HepG2 (cell line): ENCODE measurements around the gene DPM2. TPM values are rescaled to one million over a fixed set of nuclear protein-coding genes. Genes with fewer than 3 reads are reported as not detected.
A peak's percentile ranks its signal among the peaks of the same experiment; 100 is the strongest.

Experiments used
- AHR ChIP-seq: IDR thresholded peaks from 2 replicates; pipeline ENCODE4 v1.6.1; 2018; ENCODE audit warnings: missing genetic modification reagents, missing compliant biosample characterization
- ATF7 ChIP-seq, 2 experiments: fragments of 450-650 bp in 1 of 2; sonication (generic) in 1 of 2; formaldehyde crosslinking in 1 of 2; IDR thresholded peaks; 2 replicates each; pipeline versions ENCODE4 v1.4.0 to v1.6.1; 2016 to 2020; ENCODE audit warnings: antibody characterized with exemption in 1 of 2, mild to moderate bottlenecking in 1 of 2, missing genetic modification reagents in 1 of 2
- BORCS8-MEF2B ChIP-seq: sonication (generic); formaldehyde crosslinking; IDR thresholded peaks from 2 replicates; pipeline ENCODE4 v1.8.0; 2022; ENCODE audit warnings: mild to moderate bottlenecking, missing genetic modification reagents
- CCAR2 ChIP-seq: fragments of 200-400 bp; formaldehyde crosslinking; optimal IDR thresholded peaks from 2 replicates; pipeline ENCODE3; 2018; ENCODE audit warnings: low read depth, mild to moderate bottlenecking, low read length, moderate library complexity
- ELF1 ChIP-seq: sonication (generic); formaldehyde crosslinking; IDR thresholded peaks from 2 replicates; pipeline ENCODE4 v1.4.0; 2020; ENCODE audit warnings: missing genetic modification reagents
- EZH2 ChIP-seq: conservative IDR thresholded peaks from 2 replicates; pipeline ENCODE4 v1.6.1; 2012; ENCODE audit warnings: mild to moderate bottlenecking, low read depth, low read length, moderate library complexity
- FOXO1 ChIP-seq: sonication (generic); formaldehyde crosslinking; IDR thresholded peaks from 2 replicates; pipeline ENCODE4 v1.4.0; 2020; ENCODE audit warnings: missing genetic modification reagents
- GABPB1 ChIP-seq: IDR thresholded peaks from 2 replicates; pipeline ENCODE4 v1.6.1; 2016; ENCODE audit warnings: mild to moderate bottlenecking, missing genetic modification reagents, moderate library complexity, missing compliant biosample characterization
- NR2F1 ChIP-seq, 2 experiments: fragments of 450-650 bp in 1 of 2; formaldehyde crosslinking in 1 of 2; IDR thresholded peaks; 2 replicates each; pipeline versions ENCODE4 v1.5.0 to v1.6.1; 2016 to 2020; ENCODE audit warnings: mild to moderate bottlenecking in 1 of 2, missing compliant biosample characterization in 1 of 2, missing genetic modification reagents in 1 of 2, moderate library complexity in 1 of 2
- PAXIP1 ChIP-seq: sonication (generic); formaldehyde crosslinking; conservative IDR thresholded peaks from 2 replicates; pipeline ENCODE4 v1.4.0; 2020; ENCODE audit warnings: mild to moderate bottlenecking, missing genetic modification reagents, moderate library complexity
- SMARCC2 ChIP-seq: fragments of 450-650 bp; IDR thresholded peaks from 2 replicates; pipeline ENCODE4 v1.6.1; 2017; ENCODE audit warnings: antibody characterized with exemption, mild to moderate bottlenecking
- TCF7L2 ChIP-seq: IDR thresholded peaks from 2 replicates; pipeline ENCODE4 v1.6.1; 2011; ENCODE audit warnings: mild to moderate bottlenecking, low read depth, low read length, moderate library complexity
- TFDP1 ChIP-seq: IDR thresholded peaks from 2 replicates; pipeline ENCODE4 v1.6.1; 2016; ENCODE audit warnings: missing compliant biosample characterization, missing genetic modification reagents, borderline replicate concordance
- TOPORS ChIP-seq: sonication (generic); formaldehyde crosslinking; IDR thresholded peaks from 2 replicates; pipeline ENCODE4 v1.8.0; 2023; ENCODE audit warnings: mild to moderate bottlenecking, missing genetic modification reagents
- UBTF ChIP-seq: sonication (generic); formaldehyde crosslinking; IDR thresholded peaks from 2 replicates; pipeline ENCODE4 v1.4.0; 2020; ENCODE audit warnings: mild to moderate bottlenecking, missing genetic modification reagents
- ZBTB44 ChIP-seq: sonication (generic); formaldehyde crosslinking; IDR thresholded peaks from 2 replicates; pipeline ENCODE4 v1.4.0; 2020; ENCODE audit warnings: missing genetic modification reagents
- ZNF274 ChIP-seq: sonication (generic); formaldehyde crosslinking; IDR thresholded peaks from 2 replicates; pipeline ENCODE4 v1.5.1; 2020; ENCODE audit warnings: mild to moderate bottlenecking, missing genetic modification reagents
- ZNF354B ChIP-seq: sonication (generic); formaldehyde crosslinking; IDR thresholded peaks from 2 replicates; pipeline ENCODE4 v1.8.0; 2022; ENCODE audit warnings: mild to moderate bottlenecking, missing genetic modification reagents
- ZNF841 ChIP-seq: sonication (generic); formaldehyde crosslinking; IDR thresholded peaks from 2 replicates; pipeline ENCODE4 v1.8.1; 2023; ENCODE audit warnings: missing genetic modification reagents, borderline replicate concordance
- ZSCAN21 ChIP-seq: sonication (generic); formaldehyde crosslinking; IDR thresholded peaks from 2 replicates; pipeline ENCODE4 v1.8.0; 2022; ENCODE audit warnings: mild to moderate bottlenecking, missing genetic modification reagents, moderate library complexity, borderline replicate concordance
- polyA plus RNA-seq, 8 experiments: library from polyadenylated mRNA; depleted of rRNA in 3 of 8; stranded (reverse) in 7 of 8; unstranded in 1 of 8; fragments of >200 nt; fragmentation: Illumina TruSeq in 4 of 8; extraction: Trizol in 4 of 8; gene quantifications; 2 replicates each; pipeline versions ENCODE4 v1.2.1 to v1.2.3, GENCODE V29; 2011 to 2016; ENCODE audit warnings: low read depth in 4 of 8, missing spikeins in 1 of 8, mixed read lengths in 1 of 8; ENCODE audit not compliant: insufficient read depth in 1 of 8
- total RNA-seq, 5 experiments: library from RNA; depleted of rRNA; stranded (reverse); fragments of >200 nt; fragmentation: Illumina TruSeq; extraction: Trizol; gene quantifications; 2 replicates each; pipeline ENCODE4 v1.2.3, GENCODE V29; 2016; ENCODE audit warnings: low read depth in 1 of 5

DPM2 gene
- total and polyA plus RNA-seq, 2 of the 13 experiments (the other 11 are each of a cell fraction or from before 2014, with no cell fraction given), result 24.8 to 35.3 TPM

- TF ChIP-seq UBTF (CRISPR knock-in tag) (peak; percentile 60), CCAR2 (no peak), ATF7 (IDR thresholded peaks at IDR 0.05) (no peak), ATF7 (CRISPR knock-in tag; IDR thresholded peaks at IDR 0.05) (peak; percentile 64; the same call in 1 of the 2 replicates), TFDP1 (CRISPR knock-in tag) (no peak), EZH2 (no peak), NR2F1 (CRISPR knock-in tag; IDR thresholded peaks at IDR 0.05) (peak; percentile 26 to 68; a peak in 1 of 4 replicates), ZNF354B (CRISPR knock-in tag) (no peak), ZBTB44 (CRISPR knock-in tag) (no peak), GABPB1 (CRISPR knock-in tag) (peak; percentile 66), ZNF274 (CRISPR knock-in tag) (no peak), TOPORS (CRISPR knock-in tag) (0 out of 2 replicates have a peak, but pooled peaks have one; percentile 3), AHR (CRISPR knock-in tag) (peak; percentile 40; the same call in 1 of the 2 replicates), BORCS8-MEF2B (CRISPR knock-in tag) (peak; percentile 25; the same call in 1 of the 2 replicates), SMARCC2 (no peak), ZNF841 (CRISPR knock-in tag) (no peak), PAXIP1 (CRISPR knock-in tag) (peak; percentile 91), ZSCAN21 (CRISPR knock-in tag) (peak; percentile 40; the same call in 1 of the 2 replicates), TCF7L2 (no peak), ELF1 (CRISPR knock-in tag) (peak; percentile 67), FOXO1 (CRISPR knock-in tag) (peak; percentile 86)
Observed at GRCh38 chr9:127903557-127904475, 33.8 kb downstream of the DPM2 start (continued).
